Activated CD4-positive, alpha-beta T cell treated with anti-CD3 and anti-CD28 coated beads for 36 hours (primary cell): ENCODE results near the gene SEC16A. TPM values are rescaled to one million over a fixed set of nuclear protein-coding genes. Genes with fewer than 3 reads are reported as not detected.

Experiments
- ATAC-seq: fragments of 200-7000 bp; cut with Tn5 transposase; one replicate; pipeline ENCODE4 v1.10.0; 2021; ENCODE audit warnings: mild to moderate bottlenecking, moderate library complexity
- CTCF ChIA-PET: fragments of 350-600 bp; sonication (Branson Sonifier 250); formaldehyde crosslinking; loops from one replicate; lab custom pipeline; 2021; ENCODE audit warnings: antibody characterized with exemption; lab: Charles Lee
- POLR2A ChIA-PET: fragments of 350-600 bp; sonication (Branson Sonifier 250); formaldehyde crosslinking; loops from one replicate; lab custom pipeline; 2021; ENCODE audit warnings: antibody characterized with exemption, inconsistent platforms; lab: Charles Lee
- DNase-seq: peaks from one replicate; pipeline ENCODE4 v3.0.0-alpha.2; 2020
- H3K27ac Mint-ChIP-seq: one replicate; pipeline ENCODE4 v1.8.0; 2021; ENCODE audit warnings: mixed read lengths
- H3K27me3 Mint-ChIP-seq: one replicate; pipeline ENCODE4 v1.8.0; 2021; ENCODE audit warnings: mixed read lengths
- H3K36me3 Mint-ChIP-seq: one replicate; pipeline ENCODE4 v1.8.0; 2021; ENCODE audit warnings: low read depth, mixed read lengths
- H3K4me1 Mint-ChIP-seq: one replicate; pipeline ENCODE4 v1.8.0; 2021; ENCODE audit warnings: mixed read lengths
- H3K4me3 Mint-ChIP-seq: one replicate; pipeline ENCODE4 v1.8.0; 2021; ENCODE audit warnings: mild to moderate bottlenecking, moderate library complexity, mixed read lengths
- H3K9me3 Mint-ChIP-seq: one replicate; pipeline ENCODE4 v1.8.0; 2021; ENCODE audit warnings: low read depth, mixed read lengths
- intact Hi-C, 2 experiments: fragments of 100-400 bp; cut with DNase I in 1 of 2; cut with micrococcal nuclease in 1 of 2; formaldehyde crosslinking; loops; one replicate each; pipeline versions ENCODE4 v1.14.2 to v1.15.1; 2022 to 2024; cut with DNase I, micrococcal nuclease
- total RNA-seq, 2 experiments: library from RNA; stranded (reverse); gene quantifications; one replicate each; pipeline ENCODE4 v1.2.3, GENCODE V29; 2021

Gene SEC16A
- total RNA-seq, 2 experiments from 2014 or later = 62.7 TPM

DNA sequence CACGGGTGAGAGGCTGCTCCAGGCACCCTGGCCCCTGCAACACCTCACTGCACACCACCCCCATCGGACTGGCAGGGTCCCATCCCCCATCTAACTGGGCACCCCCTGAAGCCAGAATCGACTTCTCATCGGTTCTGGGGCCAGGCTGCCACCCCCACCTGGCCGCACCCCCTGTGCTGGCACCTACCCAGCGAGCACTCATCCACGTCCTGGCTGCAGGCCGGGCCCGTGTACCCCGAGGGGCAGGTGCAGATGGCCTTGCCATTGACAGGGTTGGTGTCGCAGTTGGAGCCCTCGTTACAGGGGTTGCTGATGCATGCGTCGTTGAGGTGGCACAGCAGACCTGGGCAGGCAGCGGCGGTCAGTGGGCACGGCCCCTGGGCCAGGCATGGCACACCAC lies 35.1 kb upstream of the SEC16A start:
- ChIA-PET CTCF (interaction anchor here (0.6 kb wide), 1 partner anchor 10 kb away, joined by 3 read pairs; no protein-coding TSS in a partner anchor), POLR2A (no interaction called here)
- Mint-ChIP-seq H3K9me3 (no peaks in the 10 kb centered on the region), H3K36me3 (peaks cover 32% of the 10 kb centered on the region), H3K27me3 (no peaks in the 10 kb centered on the region), H3K4me3 (no peak overlapping the region), H3K4me1 (no peaks in the 10 kb centered on the region), H3K27ac (no peak overlapping the region)
- DNase-seq (no peak), ATAC-seq (no peak)
- intact Hi-C loops = no loop called here

DNA sequence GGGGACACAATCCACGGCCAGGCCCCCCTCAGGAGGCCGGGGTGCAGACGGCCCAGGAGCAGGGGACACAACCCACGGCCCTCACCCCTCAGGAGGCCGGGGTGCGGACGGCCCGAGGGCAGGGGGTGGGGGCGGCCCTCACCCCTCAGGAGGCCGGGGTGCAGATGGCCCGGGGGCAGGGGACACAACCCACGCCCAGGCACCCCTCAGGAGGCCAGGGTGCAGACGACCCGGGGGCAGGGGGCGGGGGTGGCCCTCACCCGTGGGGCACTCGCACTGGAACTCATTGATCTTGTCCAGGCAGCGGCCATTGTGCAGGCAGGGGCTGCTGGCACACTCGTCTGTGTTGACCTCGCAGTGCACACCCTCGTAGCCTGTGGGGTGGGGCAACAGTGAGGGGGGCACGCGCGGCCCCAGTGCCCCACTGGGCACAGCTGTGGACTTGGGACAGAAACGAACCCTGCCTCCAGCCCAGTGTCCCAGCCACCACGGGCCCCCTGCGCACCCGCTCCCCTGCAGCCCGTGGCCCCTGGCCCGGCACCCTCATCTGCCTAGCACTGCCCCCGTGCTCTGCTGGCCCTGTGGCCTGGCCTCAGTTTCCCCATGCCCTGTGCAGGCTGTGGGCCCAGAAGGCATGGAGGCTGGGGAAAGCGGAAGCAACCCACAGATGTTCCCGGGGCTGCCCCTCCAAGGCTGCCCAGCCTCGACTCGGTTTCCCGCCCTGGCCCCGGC lies 34.3 kb upstream of the SEC16A start:
- Mint-ChIP-seq H3K27ac (no peak overlapping the region), H3K4me3 (no peak overlapping the region), H3K9me3 (no peaks in the 10 kb centered on the region), H3K4me1 (no peaks in the 10 kb centered on the region), H3K36me3 (peaks cover 35% of the 10 kb centered on the region), H3K27me3 (no peaks in the 10 kb centered on the region)
- ChIA-PET CTCF (no interaction called here), POLR2A (no interaction called here)
- intact Hi-C loops = no loop called here
- DNase-seq = no peak
- no peak for ATAC-seq

DNA sequence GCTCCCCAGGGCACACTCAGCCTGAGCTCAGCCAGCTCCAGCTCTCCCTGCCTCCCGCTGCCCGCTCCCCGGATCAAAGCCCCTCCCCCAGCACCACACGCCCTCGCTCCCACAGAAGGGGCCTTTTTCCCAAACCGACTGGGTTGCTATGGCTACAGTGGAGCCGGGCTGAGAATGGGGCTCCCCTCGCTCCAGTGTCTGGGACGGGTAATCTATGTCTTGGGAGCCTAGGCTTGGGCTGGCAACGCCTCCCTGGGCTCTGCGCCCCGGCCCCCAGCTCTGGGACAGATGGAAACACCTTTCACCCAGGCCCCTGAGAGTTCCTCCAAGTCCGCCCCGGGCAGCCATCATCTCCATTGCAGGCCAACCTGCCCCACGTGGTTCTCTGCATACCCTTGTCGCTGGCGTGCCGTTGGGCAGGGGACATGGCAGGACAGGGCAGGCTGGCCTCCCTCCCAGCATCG lies 33.4 kb upstream of the SEC16A start:
- ChIA-PET CTCF (no interaction called here), POLR2A (no interaction called here)
- Mint-ChIP-seq H3K27ac (no peak overlapping the region), H3K9me3 (no peaks in the 10 kb centered on the region), H3K4me1 (no peaks in the 10 kb centered on the region), H3K27me3 (no peaks in the 10 kb centered on the region), H3K36me3 (peaks cover 38% of the 10 kb centered on the region), H3K4me3 (no peak overlapping the region)
- ATAC-seq = no peak
- intact Hi-C loops = no loop called here
- DNase-seq = no peak

DNA sequence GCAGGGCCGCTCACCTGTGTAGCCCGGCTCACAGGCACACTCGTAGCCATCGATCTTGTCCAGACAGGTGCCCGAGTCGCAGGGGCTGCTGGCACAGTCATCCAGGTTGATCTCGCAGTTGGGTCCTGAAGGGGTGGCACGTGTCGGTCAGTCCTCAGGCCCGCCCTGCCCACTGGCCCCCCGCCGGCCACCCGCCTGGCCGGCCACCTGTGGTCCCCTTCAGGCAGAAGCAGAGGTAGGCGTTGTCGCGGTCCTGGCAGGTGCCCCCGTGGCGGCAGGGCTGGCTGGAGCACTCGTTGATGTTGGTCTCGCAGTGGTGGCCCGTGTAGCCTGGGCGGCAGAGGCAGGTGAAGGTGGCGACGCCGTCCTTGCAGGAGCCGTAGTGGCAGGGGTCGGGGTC lies 32.4 kb upstream of the SEC16A start:
- Mint-ChIP-seq H3K27ac (no peak overlapping the region), H3K4me1 (no peaks in the 10 kb centered on the region), H3K27me3 (no peaks in the 10 kb centered on the region), H3K9me3 (no peaks in the 10 kb centered on the region), H3K4me3 (no peak overlapping the region), H3K36me3 (peaks cover 42% of the 10 kb centered on the region)
- intact Hi-C loops = no loop called here
- ChIA-PET POLR2A (no interaction called here), CTCF (no interaction called here)
- no peak for DNase-seq
- ATAC-seq = no peak

DNA sequence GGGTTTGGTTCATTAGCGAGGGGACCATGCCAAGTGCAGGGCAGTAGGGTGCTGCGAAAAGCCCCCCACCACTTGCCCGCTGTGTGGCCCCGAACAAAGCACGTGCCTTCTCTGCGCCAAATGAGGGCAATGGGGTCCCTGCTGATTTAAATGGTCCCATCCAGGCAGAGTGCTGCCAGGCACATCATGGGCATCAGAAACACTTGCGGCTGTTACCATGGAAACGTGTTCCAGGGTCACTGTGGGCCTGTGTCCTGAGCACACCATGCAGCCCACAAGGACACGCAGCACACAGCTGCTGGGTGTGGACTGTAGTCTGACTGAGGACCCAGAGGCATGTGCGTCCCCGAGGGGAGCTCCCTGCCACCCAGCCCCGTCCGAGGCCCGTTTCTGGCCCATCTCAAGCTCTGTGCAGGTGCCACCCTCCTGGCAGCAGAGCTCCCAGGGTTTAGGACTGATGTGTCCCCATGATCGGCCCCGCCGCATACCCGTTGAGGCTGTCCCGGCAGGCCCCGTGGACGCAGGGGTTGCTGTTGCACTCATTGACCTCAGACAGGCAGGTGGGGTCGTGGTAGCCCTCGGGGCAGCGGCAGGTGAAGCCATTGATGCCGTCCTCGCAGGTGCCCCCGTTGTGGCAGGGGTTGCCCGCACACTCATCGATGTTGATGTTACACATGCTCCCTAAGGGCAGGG lies 31.3 kb upstream of the SEC16A start:
- POLR2A ChIA-PET = no interaction called here
- CTCF ChIA-PET = no interaction called here
- Mint-ChIP-seq H3K27ac (no peak overlapping the region), H3K36me3 (peaks cover 46% of the 10 kb centered on the region), H3K4me3 (no peak overlapping the region), H3K9me3 (no peaks in the 10 kb centered on the region), H3K4me1 (no peaks in the 10 kb centered on the region), H3K27me3 (no peaks in the 10 kb centered on the region)
- DNase-seq = no peak
- no peak for ATAC-seq
- intact Hi-C loops = no loop called here

DNA sequence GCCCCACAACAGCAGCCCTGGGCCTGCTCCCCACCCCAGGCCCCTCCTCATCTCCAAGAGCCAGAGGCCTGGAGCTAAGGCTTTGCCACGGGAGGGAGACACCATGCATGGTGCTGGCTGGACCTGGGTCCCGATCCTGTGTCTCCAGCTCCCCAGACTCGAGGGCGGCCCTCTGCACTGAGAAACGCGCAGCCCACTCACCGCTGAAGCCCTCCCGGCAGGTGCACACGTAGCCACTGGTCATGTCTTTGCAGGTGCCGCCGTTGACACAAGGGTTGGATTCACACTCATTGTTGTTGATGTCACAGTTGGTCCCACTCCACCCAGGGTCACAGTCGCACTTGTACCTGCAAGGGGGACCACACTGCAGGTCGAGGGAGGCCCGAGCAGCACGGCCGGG lies 30.4 kb upstream of the SEC16A start:
- H3K27me3 Mint-ChIP-seq = no peaks in the 10 kb centered on the region
- H3K27ac Mint-ChIP-seq = no peak overlapping the region
- intact Hi-C loops = no loop called here
- H3K36me3 Mint-ChIP-seq = peaks cover 42% of the 10 kb centered on the region
- POLR2A ChIA-PET = no interaction called here
- H3K9me3 Mint-ChIP-seq = no peaks in the 10 kb centered on the region
- H3K4me1 Mint-ChIP-seq = no peaks in the 10 kb centered on the region
- no peak for ATAC-seq
- DNase-seq = no peak
- CTCF ChIA-PET = no interaction called here
- H3K4me3 Mint-ChIP-seq = no peak overlapping the region

DNA sequence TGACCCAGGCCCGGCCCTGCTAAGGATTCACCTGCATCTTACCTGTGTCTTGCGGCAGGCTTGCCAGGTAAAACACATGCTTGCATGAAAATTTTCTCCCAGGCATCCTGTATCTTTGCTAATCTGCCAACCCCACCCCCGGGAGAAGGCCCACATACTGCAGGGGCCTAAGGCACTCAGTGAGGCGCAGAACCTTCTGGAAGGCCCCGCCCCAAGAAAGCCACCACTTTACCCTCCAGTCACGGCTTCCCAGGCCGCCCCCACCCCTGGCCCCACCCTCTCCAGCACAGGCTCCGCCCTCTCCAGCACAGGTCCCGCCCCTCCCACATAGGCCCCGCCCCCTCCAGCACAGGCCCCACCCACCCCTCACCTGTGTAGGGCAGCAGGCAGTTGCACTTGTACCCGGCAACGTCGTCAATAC lies 29.8 kb upstream of the SEC16A start:
- Mint-ChIP-seq H3K4me1 (no peaks in the 10 kb centered on the region), H3K9me3 (no peaks in the 10 kb centered on the region), H3K36me3 (peaks cover 41% of the 10 kb centered on the region), H3K27me3 (no peaks in the 10 kb centered on the region), H3K4me3 (no peak overlapping the region), H3K27ac (no peak overlapping the region)
- CTCF ChIA-PET = no interaction called here
- intact Hi-C loops = loop anchor here in 1 of 2 experiments (1.0 kb wide), 1 partner anchor 34 kb away; the partner anchor contains the start of gene NOTCH1
- POLR2A ChIA-PET = no interaction called here
- peak; percentile 86 for ATAC-seq
- DNase-seq = peak; percentile 72

DNA sequence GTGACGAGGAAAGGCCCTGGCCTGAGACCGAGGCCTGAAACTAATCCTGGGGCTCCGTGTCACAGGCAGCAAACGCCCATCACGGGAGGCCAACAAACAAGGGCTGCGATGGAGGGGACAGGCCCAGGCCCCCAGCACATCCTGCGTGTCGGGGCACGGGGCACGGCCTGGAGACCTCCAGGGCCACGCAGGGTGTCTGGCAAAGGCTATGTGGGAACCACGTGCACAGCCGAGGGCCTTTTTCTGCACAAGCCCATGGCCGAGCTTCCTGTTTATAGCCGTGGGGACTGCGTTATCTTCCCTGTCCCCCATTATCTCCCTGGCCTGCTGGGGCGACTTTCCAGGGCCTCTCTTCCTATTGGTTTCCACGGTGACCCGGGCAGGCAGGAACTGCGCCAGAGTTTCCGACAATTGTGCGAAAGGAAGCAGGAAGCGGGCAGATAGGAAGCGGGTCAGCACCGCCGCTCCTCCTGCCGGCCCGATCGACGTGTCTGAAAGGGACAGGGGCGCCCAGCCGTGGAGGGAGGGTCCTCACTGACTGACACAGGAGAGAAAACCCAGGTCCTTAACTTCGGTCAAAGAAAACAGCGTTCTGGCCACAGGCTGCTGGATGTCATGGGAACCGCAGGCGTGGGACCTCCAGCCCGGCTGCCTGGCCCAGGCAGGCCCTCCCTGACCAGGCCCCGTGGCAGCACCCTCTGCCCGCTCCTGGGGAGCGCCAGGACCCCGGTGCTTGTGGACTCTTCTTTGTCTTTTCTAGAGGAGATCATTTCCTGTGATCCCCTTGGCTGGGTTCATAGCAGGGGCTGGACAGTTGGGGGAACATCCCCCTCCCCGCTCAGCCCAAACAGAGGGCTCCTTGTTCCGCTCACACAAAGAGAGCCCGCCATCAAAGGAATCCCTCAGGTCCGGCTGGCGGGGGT lies 29.1 kb upstream of the SEC16A start:
- DNase-seq = no peak
- Mint-ChIP-seq H3K9me3 (no peaks in the 10 kb centered on the region), H3K4me1 (no peaks in the 10 kb centered on the region), H3K4me3 (no peak overlapping the region), H3K27me3 (no peaks in the 10 kb centered on the region), H3K36me3 (peaks cover 40% of the 10 kb centered on the region), H3K27ac (no peak overlapping the region)
- ChIA-PET POLR2A (no interaction called here), CTCF (no interaction called here)
- intact Hi-C loops = loop anchor here in 1 of 2 experiments (1.0 kb wide), 1 partner anchor 34 kb away; the partner anchor contains the start of gene NOTCH1
- no peak for ATAC-seq

DNA sequence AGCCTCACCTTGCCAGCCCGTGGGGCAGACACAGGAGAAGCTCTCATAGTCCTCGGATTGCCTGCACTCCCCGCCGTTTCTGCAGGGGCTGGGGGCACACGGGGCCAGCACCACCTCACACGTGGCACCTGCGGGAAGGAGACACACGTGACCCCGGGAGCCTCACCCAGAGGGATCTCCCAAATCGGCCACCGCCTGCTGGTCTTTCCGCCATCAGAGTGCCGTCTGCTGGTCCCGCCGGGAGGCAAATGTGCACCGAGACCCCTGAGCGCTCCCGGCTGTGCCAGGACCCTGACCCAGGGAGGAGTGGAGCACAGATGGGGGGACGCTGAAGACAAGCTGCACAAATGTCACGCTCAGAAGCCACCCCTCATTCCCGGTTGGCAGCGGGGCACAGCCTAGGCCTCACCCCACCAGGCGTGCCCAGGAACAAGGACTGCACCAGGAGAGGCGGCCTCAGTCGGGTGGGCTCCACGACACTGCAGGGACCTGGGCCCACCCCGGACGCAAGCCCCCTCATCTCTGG lies 28.4 kb upstream of the SEC16A start:
- Mint-ChIP-seq H3K4me1 (no peaks in the 10 kb centered on the region), H3K9me3 (no peaks in the 10 kb centered on the region), H3K4me3 (no peak overlapping the region), H3K27me3 (no peaks in the 10 kb centered on the region), H3K27ac (no peak overlapping the region), H3K36me3 (peaks cover 34% of the 10 kb centered on the region)
- POLR2A ChIA-PET = no interaction called here
- DNase-seq = no peak
- intact Hi-C loops = no loop called here
- no peak for ATAC-seq
- CTCF ChIA-PET = no interaction called here

DNA sequence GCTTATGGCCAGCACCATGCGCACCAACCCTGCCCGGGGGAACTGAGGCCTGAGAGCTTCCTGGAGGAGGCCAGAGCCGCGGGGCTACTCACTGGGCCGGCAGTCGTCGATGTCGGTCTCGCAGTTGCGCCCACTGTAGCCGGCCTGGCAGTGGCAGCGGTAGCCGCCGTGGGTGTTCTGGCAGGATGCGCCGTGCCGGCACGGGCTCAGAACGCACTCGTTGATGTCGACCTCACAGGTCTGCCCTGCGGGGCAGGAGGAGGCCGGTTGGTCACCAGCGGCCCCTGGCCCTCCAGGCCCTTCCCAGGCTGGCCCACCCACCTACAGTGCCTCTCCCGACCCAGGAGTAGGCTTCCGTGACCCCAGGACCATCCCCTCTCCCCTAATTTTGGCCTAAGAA lies 27.7 kb upstream of the SEC16A start:
- no peaks in the 10 kb centered on the region for H3K4me1 Mint-ChIP-seq
- H3K9me3 Mint-ChIP-seq = no peaks in the 10 kb centered on the region
- H3K27me3 Mint-ChIP-seq = no peaks in the 10 kb centered on the region
- H3K27ac Mint-ChIP-seq = no peak overlapping the region
- peaks cover 35% of the 10 kb centered on the region for H3K36me3 Mint-ChIP-seq
- intact Hi-C loops = no loop called here
- ChIA-PET POLR2A (no interaction called here), CTCF (no interaction called here)
- DNase-seq (no peak), ATAC-seq (no peak)
- H3K4me3 Mint-ChIP-seq = no peak overlapping the region

DNA sequence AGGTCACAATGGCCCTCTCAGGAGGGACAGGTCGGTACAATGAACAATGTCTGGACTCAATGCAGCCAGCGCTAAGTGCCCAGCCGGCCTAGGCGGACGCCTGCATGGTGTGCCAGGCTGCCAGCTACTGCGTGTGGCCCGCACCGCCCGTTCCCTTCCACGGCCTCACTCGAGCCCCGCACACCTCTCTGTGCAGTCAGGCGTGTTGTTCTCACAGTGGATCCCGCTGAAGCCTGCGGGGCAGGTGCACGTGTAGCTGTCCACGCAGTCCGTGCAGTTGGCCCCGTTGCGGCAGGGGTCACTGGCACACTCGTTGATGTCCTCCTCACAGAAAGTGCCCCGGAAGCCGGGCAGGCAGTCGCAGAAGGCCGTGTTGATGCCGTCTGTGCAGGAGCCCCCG lies 26.7 kb upstream of the SEC16A start:
- POLR2A ChIA-PET = no interaction called here
- CTCF ChIA-PET = no interaction called here
- Mint-ChIP-seq H3K27me3 (no peaks in the 10 kb centered on the region), H3K4me1 (no peaks in the 10 kb centered on the region), H3K4me3 (no peak overlapping the region), H3K27ac (no peak overlapping the region), H3K9me3 (no peaks in the 10 kb centered on the region), H3K36me3 (peaks cover 27% of the 10 kb centered on the region)
- no peak for ATAC-seq
- no peak for DNase-seq
- intact Hi-C loops = no loop called here
